NCI-H748 treated with DMSO at 0.1 percent for 48 hours (cell line): ENCODE data around the gene DDX5.
"Not testable (repeated sequence)": the region's sequence is repeated elsewhere in the genome, so short reads cannot be mapped to it uniquely, and the experiment has no call there.

Source experiments
- DNase-seq: peaks from one replicate; lab custom pipeline; 2025; lab: John Stamatoyannopoulos, UW

Gene DDX5

DNA sequence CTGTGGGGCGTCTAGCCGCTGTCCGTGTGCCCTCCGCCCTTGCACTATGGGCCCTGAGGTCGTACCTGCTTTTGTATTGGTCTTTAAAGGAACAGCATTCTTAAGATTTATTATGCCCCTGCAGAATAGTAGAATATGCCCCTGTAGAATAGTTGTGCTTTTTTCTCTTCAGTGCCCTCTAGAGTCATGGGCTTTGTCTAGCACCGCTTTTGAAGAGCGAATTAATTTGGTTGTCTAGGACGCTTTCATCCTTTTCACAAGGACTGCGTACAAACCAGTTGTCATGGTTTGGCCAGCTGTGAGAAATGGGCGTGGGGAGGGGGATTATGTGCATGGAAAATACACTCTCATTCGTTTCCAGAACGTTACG is 1.3 kb upstream of the DDX5 start:
- DNase-seq, result peak; percentile 41

DNA sequence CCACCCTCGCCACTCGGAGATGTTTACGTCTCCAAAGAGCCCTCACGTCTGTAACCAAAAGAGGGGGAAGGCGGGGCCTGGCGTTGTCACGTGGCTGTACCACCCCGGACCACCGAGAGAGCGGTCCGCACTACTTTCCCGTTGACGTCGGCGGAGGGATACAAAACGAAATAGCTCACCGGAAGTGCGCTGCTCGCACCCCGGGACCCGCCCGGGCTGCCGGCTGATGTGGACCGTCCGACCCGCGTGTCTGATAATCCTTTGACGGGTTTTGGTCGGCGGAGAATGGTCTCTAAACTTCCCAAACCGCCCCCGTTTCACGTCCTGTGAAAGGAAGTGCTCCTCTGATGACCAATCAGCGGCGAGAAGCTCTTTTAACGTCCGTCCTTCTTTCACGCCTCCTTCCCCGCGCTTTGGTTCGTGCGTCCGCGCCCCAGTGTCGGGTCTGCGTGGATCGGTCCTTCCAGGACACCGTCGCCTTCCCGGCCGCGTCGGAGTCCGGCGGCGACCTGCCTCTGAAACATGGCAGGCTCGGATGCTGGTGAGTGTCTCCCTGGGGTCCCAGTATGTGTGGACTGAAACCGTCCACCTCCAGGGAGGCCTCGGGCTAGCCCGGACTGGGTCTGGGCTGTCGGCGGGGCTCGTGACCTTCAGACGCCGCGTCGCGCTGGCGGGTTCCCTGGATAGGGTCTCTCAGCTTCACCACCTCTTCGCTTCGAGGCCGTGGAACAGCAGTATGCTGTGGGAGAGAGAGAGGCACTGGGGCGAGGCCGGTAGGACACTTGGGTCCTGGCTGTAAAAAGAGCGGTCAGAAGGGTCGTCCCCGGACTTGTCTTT is 705 bp upstream of the DDX5 start, which contains the start of gene CEP95:
Gene CEP95, plus strand, starts transcription at position 402 of the 837 bp plus-strand sequence. Its CDS starts 121 bp downstream, at position 523.
- DNase-seq, result peak; percentile 95

DNA sequence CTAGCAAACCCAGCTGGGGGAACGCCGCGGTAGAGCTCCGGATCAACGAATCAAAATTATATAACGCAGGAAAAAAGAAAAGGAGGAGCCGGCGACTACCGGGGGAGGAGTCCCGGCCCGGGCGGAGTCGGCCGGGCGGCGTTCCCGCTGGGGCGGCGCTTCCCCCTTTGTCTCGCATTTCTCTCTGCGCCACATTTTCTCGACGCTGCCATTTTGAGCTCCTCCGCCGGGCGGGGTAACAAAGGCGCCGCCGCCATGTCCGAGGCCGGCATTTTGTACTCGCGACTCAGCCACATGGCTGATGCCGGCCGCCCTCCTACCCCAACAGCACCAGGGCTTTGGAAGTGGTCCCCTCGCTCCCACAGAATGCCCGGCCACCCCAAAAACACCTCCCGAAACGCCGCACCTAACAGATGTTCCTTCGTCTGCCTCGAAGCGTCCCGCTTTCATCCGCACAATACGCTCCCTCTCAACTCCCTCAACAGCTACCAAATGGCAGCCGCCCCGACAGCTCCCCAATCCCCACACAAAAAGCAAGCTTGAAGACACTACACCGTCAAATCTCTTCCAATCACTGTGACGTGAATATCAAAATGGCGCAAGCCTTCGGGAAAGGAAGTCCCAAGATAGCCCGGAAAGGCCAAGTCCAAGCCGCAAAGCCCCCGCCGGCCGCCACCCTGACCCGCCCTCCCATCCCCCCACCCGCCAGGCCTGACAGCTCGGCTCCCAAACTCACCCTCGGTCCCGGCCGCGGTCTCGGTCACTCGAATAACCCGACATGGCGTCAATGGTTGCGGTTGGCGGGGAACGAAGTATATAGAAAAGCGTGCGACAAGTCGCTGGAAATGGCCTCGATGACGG is 519 bp downstream of the DDX5 start:
- DNase-seq, result peak; percentile 65

DNA sequence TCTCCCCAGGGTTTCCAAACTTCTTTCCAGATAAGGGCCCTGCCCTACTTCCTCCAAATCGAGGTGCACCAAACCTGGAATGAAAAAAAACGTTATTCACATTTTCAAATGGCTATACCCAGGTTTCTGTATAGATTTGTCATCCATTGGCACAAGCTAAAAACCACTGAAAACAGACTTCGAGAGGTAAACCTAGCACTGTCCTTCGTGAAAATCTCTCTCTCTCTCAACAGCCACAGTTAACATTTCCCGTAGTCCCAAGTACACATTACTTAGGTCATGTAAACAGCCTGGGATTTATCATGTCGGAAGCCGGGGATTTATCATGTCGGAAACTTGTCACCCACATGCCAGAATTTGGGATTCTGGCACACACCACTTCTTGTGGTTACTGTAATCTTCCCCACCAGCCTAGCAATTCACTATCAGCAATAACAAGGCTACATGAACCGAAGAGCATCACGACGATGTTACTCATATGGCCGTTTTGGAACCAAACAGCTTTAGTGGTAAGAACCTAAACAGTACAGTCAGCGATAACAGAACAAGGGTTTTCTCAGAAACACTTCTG is 1.2 kb downstream of the DDX5 start:
- DNase-seq, result no peak

DNA sequence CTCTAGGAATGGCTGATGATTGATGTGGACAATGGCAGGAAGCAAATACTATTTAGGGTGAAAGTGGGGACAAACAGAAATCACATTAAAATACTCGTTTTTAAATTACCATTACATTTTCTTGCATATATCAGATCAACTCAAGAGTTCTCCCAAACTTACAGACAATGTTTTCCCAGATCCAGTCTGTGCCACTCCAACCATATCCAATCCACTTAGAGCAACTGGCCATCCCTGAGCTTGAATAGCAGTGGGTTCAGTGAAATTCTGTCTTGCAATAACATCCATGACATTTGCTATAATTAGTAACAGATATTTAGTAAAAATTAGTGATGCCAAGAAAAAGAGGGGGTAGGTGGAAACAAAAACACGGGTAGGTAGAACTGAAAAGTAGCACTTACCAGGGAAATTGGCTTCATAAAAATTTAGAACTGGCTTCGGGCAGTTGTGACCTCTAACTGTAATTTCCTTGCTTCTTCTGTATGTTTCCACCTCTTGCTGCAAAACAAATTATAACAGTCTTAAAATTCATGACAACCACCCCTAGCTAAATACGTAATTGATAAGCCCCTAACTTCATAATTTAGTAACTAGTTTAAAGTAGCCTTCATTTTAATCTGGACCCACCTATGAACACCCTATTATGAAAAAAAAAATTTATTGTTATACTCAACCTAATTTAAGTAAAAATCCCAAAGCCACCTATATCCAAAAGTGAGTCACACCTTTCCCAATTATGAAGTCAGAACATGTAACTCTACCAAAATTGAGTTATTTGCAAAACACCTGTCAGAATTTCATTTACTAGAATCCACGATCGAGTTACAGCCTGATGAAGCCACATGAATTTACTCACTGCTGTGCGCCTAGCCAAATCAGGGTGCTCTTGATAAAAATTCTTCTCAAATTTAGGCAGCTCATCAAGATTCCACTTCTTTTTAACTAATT is 2.0 kb downstream of the DDX5 start:
- no peak for DNase-seq

DNA sequence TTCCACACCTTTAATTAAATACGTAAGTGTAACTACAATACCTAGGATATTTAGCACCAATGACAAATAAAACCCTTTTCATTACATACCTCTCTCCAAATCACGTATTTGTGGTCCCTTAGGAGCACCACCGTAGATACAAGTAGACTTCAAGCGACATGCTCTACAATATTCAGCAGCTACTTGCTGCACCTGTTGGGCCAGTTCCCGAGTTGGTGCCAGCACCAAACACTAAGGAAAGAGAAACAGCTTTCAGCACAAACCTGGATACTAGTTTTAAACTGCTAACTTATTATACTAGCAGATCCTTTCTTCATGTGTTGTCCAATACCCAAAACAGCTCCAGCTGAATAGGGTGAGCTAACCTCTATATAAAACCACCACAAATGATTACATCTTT is 2.7 kb downstream of the DDX5 start:
- no peak for DNase-seq

DNA sequence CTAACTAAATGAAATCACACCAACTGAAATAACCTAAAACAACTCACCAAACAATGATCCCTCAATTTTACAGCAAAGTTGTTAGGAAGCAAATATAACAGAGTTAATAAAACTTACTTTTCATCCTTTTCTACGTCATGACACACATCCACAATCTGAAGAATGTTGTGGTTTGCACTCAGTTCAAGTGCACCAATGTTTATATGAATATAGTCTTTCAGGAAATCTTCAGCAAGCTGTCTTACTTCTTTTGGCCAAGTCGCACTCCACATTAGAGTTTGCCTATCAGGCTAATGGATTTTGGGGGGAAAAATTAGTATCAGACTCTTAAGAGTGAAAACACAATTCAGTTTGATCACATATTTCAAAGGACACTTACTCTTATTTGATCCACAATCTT is 3.3 kb downstream of the DDX5 start:
- DNase-seq, result no peak

DNA sequence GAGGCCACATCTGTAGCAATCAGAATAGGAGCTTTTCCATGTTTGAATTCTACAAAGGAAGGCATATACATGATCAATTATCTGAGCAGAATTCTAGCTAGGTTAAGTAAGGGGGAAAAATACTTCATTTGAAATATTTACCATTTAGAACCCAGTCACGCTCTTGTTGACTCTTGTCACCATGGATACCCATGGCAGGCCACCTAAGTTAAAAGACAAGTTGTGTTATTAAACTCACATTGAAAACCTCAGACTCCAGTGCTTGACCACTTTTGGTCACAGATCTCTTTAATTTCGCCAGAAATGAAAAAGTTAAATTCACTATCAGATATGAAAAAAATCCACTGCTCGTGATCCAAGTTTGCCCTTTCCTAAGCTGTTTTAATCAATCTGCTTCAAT is 4.1 kb downstream of the DDX5 start:
- no peak for DNase-seq

DNA sequence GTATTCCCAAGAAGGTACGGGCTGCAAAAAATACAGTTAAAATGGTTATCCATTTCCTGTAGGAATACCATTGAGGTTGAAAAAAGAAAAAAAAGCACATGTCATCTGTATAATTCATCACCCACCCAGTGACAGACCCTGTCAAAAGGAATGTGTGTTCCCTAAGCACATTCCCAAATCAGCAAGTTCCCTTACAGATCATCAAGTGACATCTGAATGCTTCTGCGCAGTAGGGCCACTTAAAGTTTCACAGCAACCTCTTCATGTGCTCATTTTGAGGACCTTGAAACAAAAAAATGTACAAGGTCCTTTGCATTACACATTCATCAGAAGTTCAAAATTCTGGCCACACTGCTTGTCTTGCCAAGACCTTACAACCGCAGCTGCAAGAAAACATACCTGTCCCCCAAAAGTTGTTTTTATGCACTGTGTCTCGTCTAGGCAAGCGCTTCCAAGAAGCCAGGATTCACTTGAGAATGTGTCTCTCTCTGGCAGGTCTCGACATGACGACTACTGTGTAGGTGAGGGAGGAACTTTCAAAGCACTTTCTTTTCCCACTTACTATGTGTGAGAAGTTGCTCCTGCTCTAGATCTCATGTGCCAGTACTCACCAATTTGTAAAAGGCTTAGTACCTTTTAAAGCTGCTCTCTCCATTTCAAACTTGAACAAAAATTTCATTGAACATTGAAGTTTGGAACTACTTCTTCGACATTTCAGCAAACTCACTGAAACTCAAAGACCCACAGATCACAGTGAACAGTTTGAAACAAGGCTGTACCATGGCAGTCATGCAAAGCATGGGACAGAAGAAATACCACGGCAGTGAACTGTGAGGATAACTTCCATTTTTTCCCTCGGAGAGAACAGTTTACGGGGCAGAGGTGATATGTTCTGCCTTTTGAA is 5.0 kb downstream of the DDX5 start:
- no peak for DNase-seq

DNA sequence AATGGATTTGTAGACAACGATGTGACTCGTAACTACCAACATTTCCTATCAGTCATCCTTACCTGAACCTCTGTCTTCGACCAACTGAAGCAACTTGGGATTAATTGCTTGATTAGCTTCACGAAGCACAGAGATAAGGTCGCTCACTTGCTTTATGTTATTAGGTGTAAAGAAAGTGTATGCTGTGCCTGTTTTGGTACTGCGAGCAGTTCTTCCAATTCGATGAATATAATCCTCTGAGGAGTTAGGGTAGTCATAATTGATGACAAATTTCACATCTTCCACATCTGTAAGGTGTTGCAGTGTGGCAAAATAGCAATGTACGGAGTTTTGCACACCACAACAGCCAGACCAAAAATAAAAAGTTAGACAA is 5.6 kb downstream of the DDX5 start:
- DNase-seq, result no peak

DNA sequence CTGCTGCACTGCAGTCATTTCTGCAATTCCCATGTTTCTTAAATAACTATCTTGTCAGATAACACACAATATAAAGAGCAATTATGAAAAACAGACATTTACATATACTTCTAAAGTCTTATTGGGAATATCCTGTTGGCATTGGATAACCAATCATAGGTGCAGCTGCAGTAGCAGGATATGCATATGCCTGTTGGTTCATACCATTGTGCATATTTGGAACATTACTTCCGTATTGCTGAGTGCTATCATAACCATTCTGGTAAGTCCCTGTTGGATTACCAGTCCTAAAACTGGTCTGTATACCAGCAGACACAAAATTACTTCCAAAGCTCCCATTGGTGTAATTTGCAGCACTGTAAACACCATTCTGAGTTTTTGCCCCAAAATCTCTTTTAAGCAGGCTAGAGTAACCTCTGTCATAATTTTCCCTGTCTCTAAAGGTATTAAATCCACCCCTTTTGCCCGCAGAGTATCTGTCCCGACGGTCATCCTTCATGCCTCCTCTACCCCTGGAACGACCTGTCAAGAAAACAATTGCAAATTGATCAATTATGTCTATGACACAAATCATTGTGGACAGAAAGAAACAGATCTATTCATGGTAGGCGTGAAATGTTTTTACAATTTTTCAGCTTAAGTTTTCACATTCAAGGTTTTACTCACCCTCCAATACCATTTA is 6.1 kb downstream of the DDX5 start:
- DNase-seq, result no peak

DNA sequence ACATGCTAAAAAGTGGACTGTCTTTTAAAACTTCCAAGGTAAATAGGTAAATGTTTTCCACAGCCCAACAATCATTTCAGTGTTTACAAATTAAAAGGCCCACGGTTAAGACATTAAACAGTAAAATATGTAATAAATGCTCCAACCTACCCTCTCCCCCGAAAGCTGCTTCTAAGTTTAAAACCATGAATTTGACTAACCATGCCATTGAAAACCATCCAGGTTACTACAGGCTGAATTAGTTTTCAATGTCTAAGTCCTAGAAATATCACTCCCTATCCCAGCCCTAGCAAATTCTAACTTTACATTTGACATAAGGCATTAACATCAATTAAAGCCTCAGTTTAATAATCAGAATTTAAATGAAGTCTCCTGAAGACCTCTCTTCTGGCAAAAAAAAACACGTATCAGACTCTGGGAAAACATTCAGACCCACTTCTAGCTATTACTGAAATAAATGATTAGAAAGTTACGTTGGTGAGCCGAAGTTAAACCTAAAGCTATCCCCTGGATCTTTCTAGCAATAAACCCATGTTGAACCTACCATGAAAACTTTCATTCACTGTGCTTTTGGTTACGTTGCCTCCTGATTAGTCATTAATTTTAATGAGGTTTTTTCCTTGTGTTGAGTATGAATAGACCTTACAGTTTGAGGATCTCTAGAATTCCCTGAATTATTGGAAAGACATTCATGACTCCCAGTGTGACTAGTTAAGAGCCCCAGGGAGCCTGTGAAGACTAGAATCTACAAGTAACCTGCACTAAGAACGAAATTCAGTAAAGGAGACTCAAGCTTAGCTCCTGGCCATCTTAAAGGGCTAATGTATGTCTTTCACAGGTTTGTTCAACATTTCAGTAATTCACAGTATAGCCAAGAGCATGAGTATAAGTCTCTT is 7.5 kb downstream of the DDX5 start:
- no peak for DNase-seq

DNA sequence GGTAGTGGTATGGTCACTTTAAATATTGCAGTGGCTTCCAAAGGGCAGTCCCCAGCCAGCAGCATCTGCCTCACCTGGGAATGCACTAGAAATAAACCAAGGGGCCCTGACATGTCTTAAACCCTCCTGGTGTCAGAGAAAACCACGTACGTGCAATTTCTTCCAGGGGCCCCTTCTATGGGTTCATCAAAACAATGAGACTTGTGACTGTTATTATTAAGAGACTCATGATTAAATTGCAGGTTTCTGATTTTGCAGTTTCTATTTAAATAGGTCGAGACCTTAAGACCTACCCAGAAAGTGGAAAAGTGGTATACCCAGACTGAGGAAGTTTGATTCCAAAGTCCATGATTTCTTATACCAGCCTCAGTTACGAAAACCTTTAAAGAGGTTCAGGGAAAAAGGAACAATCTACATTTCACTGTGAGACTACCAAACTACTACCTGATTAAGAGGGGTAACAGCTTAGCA is 8.5 kb downstream of the DDX5 start:
- no peak for DNase-seq

DNA sequence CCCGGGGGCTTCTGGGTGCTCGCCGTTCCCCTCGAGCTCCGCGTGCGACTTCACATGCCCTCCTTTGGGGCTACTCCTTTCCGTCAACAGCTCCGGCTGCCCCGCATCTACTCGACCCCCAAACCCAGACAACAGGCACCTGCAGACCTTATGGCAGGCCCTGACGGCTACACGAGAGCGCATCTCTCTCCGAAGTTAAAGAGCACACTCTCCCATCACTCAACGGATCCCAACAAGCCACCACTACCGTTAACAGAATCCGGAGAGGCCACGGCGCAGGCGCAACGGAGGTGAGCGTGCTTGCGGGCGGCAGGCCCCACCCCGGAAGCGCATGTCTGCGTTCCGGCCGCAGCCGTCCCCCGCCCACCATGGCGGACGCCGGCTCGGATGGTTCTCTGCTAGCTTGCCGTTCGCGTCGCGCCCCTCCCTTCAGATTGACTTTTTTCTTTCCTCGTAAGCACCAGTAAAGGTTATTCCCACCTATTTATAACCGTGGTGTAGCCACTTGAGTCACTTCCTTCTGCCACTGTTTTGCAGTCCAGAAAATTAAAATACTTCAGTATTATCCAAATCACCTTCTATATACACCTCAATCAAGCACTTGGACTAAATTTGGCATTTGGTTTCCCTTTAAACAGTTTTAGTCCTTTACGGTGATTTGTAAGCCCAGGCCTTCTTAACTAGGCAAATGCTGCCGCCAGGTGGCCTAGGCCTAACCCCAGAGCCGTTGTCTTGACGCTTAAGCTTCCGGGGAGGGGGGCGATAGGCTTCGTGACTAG is 9.1 kb downstream of the DDX5 start, which contains the start of gene POLG2:
Gene POLG2, minus strand, starts transcription at position 269 of the 779 bp plus-strand sequence. Its CDS starts 86 bp downstream, at position 183.
- peak; percentile 83 for DNase-seq

DNA sequence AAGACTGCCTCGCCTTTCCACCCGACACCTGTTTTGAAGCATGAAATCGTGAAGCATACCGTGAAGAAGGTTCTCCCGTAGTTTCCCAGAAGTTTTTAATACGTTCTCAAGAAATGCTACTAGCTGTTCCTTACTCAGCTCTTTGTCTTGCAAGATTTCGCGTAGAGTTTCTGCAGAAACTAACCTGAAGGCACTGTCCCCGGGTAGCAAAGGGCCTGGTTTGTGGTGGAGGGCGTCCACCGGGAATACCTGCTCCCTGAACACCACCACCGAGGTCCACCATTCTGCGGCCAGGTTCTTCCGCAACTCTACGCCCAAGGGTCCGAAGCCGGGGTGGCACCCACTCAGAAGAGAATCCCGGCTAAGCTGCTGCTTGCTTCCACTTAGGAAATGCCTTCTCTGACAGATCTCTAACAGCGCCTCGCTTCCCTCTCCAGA is 9.7 kb downstream of the DDX5 start:
- DNase-seq, result no peak

DNA sequence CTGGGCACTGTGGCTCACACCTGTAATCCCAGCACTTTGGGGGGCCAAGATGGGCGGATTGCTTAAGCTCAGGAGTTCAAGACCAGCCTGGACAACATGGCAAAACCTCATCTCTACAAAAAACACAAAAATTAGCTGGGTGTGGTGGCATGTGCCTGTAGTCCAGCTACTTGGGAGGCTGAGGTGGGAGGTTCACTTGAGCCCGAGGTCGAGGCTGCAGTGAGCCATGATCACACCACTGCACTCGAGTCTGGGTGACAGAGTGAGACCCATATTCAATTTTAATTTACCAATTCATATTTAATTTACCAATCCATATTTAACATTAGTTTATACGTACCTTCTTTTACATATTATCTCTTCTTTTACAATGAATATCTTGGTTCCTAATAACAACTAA is 10.8 kb downstream of the DDX5 start:
- not testable (repeated sequence) for DNase-seq

DNA sequence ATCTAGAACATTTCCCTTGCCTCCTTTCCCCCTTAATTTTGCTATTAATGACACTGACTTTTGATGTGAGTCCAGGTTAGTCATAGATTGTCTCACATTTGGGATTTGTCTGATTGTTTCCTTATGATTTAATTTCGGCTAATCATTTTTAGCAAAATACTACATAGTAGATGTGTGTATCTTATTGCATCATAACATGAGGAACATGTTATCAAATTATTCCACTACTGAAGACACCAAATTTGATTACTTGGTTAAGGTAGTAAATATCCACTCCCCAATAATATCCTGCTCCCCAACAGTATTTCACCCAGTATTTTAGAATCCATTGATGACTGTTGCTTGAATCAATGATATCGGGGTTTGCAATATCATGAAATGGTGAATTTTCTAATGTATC is 12.0 kb downstream of the DDX5 start:
- no peak for DNase-seq
